C1 segment of cervical spinal cord (tissue), 14 donors: ENCODE data around the gene AKAP13.

Source experiments
- DNase-seq, 14 donors: peaks; one replicate each; lab custom pipeline; 2025; lab: John Stamatoyannopoulos, UW

Gene AKAP13

GRCh38 chr15:85766001-85766831 lies 385.8 kb downstream of the AKAP13 start:
- peak in 6 of 14 donors; percentile 18 to 71 (median 26) for DNase-seq

DNA sequence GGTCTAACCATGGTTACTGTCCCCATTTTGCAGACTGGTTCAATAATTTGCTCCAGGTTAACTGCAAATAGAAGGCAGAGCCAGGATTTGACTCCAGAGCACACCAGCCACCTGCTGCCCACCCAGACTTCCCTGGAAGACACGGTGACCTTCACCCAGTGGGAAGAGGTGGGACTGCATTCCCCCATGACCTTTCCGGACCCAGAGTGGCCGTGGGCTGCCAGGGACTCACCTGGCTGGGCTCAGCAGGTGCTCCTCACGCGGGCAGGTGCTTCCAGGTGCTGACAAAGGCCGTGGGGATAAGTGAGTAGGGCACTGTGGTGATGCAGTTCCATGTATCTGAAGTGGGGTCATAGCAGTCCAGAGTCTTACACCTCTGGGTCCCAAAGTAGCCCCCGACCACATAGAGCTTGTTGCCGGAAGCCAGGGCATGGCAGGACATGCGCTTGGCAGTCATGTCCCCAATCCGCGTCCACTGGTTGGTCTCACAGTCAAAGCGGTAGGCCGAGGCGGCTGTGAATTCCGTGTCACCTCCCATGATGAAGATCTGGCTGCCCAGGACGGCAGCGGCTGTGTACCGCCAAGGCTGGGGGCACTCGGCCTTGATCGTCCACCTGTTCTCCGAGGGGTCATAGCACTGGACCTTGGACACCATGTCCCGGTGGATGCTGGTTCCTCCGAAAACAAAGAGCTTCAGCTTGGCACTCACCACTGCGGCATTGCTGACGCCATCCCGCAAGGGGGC lies 387.6 kb downstream of the AKAP13 start:
- no peak for DNase-seq

DNA sequence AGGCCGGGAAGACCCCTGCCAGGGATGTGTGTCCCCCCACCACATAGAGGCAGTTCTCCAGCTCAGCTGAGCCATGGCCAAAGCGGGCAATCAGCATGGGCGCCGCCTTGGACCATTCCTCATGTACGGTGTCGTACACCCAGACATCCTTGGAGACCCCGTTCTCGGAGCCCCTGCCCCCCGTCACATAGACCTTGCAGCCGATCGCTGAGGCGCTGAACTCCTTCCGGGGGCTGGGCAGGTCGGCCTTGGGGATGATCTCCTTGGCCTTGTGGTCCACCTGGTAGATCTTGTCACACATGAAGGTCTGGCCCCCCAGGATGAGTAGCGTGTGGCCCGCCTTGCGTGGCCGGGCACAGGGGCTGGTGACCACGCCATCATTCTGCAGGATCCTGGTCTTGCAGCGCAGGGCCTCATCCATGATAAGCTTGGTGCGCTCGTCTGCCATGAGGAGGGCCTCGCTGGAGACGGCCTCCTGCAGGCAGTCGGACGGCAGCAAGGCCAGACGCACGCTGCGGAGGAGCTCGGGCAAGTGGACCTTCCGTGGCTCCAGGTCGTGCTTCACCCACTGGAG lies 388.3 kb downstream of the AKAP13 start:
- DNase-seq, result no peak

- DNase-seq, result no peak
These were observed 388.9 kb downstream of the AKAP13 start for GRCh38 chr15:85769182-85769900.

DNA sequence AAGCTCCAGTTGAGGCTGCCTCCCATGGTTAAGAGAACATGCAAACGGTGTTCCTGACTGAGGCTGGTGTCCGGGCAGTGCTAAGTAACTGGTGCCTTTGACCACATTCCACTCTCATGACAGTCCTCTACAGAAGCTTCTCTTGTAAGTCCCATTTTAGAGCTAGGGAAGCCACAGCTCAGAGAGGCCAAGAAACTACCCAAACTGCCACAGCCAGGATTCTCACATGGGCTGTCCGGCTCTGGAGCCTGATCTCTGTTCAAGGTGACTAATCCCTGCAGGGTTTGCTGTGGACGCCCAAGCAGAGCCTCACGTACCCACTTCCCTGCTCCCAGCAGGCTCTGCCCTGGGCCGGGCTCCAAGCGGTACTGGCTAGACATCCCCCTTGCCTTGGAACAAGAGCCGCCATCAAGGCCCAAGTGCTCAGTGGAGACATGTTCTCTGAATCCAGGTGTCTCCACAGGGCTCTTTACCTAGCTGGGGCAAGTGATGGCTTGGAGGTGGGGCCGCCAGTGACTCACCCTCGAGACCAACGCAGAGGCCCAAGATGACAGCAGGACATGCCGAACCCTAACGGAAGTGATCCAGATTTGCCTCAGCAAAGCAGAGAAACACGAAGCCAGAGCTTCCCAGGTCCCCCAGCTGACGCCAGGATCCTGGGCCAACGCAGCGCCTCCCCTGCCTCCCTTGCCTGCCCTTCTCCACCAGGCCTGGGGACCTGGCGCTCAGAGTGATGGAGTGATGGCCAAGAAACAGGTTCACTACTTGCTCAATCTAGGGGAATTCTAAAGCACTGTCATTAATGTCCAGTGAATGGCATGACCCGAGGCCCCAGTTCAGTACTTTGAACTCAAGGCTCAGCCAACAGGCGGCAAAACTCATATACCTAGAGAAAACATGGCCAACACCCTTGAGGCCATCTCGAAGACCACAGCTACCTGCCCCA lies 390.0 kb downstream of the AKAP13 start:
- no peak for DNase-seq

- DNase-seq, result no peak
These were observed 390.9 kb downstream of the AKAP13 start for GRCh38 chr15:85771271-85771670.

DNA sequence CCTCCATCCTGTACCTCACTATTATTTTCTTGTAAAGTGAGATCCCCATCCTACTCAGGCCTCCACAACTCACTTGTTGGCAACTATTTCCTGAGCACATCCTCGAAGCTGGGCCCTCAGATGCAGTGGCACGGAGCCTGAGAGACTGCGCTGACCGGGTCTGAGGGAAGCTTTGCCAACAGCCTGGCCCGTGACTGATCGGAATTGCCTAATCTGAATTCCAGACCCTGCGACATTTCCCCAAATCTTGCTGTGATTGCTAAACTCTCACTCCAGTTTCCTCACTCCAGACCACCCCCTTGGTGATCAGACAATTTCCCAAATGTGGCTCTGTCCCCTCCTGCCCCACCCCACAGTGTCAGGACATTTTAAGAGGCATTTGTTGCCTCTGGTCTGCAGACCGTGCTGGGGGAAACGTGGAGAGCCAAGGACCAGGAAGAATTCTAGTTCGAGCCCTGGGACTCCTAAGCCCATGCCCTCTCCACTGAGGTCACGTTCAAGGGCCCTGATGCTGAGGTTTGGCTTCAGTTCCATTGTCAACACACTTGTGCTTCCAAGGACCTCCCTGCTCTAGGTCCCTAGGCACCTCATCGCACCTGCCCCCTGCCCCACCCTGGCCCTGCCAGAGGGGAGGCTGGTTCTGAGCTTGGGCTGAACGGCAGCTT lies 391.5 kb downstream of the AKAP13 start:
- DNase-seq, result peak in 1 of 14 donors; percentile 40

DNA sequence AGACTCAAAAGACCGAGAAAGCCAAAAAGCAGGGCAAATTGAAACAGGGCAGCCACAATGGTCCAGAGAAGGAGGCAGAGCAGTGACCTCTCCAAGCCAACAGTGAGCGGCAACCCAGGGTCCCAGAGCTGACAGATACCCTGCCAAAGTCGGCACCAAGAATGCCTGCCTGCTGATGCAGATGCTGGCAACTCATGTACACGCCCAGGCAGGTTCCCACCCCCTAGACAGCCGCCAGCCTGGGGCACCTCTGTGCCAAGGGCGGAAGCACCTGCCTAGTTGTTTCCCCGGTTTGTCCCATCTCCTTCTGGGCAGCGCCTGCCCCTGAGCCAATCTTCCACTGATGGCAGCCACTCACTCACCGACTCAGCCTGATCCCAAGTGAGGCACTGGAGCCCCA lies 392.3 kb downstream of the AKAP13 start:
- DNase-seq, result peak in 3 of 14 donors; percentile 8 to 32 (median 11)

DNA sequence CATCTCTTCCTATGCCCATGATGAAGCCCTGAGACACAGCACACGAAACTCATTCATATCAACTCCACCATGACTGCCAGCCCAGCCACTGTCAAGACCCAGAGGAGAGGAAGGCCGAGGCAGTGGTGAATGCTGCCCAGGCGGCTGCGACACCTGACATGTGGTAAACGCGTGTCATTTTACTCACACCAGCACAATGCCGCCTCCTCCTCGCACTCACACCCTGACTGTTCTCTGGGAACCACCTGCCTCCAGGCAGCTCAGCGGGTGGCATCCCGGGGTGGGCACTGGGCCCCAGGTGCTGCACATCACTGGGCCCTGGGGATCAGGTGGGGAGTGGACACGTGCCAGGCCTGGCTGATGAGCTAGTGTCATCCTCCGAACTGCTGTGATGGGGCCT lies 392.8 kb downstream of the AKAP13 start:
- no peak for DNase-seq

DNA sequence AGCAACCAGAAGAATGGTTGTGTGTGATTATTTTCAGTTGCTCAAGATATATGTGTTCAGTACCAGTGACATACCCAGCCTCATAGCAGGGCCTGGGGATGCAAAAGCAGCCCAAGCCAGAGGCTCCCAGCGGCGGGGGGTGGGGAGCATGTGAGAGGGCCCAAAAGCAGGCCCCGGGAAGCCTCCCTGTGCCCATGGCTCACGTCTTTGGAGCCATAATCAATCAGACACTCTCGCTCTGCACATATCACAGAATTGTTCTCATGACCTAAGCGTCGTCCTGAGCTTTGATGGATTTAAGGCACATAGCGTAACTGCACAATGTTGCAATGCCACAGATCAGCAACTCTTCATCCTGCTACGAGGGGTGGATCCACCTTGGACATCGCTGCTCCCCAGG lies 393.6 kb downstream of the AKAP13 start:
- no peak for DNase-seq

DNA sequence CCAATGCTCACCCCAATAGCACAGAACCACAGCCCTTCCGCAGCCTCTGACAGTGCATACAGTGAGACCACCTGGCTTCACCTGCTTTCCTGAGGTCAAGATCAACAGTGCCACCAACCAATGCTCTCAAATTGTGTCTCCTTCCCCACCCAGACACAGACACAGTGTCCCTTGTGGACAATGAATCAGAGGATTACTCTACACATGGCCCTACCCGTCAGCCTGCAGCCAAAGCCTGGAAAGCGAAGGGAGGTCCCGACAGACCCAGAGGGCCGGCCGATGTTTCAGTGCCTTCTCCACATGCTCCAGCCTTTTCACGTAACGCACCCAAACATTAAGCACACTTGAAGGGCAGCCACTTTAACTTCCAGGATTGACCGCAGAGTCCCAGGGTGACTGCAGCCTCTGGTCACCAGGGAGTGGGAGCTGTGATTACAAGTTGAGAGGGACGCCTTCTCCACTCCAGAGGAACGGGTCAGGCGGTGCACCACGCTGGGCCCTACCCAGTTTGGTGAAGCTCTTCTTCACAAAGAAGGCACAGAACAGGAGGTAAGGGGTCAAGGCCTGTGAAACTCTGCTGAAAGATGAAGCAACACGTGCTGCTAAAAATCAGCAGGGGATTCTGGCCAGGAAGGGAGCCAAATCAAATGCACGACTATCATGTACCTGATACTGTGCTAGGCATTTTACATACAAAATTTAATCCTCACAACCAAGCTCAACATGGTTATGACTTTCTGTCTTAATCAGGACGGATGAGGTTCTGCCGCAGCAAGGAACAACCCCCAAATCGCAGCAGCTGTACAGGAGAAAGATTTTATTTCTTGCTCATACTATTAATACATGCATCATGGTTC lies 397.1 kb downstream of the AKAP13 start:
- DNase-seq, result no peak

DNA sequence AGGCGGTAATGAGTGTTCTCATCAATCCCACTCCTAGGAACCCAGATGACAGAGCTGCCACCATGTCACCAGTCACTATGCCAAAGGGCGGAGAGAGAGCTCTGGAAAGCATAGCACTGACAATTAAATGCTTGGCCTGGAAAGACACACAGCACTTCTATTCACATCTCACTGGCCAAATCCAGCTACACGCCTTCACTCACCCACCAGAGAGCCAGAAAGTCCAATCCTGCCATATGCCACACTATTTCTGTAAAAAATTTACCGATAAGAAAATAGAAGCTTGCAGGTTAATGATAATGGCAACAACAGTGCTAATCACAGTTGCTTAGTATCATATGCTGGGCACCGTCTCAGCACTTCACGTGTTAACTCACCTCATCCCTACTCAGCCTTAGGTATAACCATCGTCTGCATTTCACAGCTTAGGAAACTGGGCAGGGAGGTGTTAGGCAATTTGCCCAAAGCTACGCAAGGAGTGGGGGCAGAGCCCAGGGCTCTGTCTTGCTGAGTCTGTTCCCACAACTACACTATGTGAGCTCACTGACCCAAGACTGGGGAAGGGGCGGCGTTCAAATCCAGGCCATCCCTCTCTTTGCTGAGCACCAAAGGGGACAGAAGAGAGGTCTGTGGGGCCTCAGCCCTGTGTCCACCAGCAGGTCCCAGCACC lies 397.8 kb downstream of the AKAP13 start:
- peak in 1 of 14 donors; percentile 35 for DNase-seq

DNA sequence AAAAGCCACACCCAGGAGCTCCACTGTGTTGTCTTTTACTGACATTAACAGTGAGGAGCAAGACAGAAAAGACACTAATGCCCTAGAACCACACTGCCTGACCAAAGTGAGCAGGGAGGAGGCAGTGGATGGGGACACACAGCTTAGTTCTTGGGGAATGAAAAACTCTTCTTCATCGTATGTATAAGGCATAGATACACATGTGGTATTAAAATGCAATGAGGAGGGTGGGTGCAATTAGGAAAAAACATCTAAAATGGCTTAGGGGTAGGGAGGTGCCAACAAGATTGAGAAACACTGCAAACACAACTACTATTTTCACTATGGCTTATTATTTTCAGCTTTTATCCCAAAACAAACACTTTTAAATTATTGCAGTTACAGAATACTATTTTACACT lies 398.8 kb downstream of the AKAP13 start:
- DNase-seq, result no peak

- DNase-seq, result peak in 1 of 14 donors; percentile 23
These were observed 400.0 kb downstream of the AKAP13 start for GRCh38 chr15:85780225-85780985.

DNA sequence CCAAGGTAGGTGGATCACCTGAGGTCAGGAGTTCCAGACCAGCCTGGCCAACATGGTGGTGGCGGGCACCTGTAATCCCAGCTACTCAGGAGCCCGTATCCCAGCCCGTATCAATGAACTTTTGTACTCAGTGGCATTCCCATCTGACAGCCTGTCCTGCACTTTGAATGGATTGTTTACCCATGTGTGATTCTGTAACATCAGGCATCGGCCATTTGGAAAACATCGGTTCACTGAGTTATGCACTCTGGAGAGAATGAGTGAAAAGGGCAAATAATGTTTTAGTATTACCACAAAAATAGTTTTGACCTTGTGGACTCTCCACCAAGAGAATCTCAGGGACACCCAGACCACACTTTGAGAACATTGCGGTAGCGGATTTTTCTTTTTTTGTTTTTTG lies 400.7 kb downstream of the AKAP13 start:
- no peak for DNase-seq

- no peak for DNase-seq
These were observed 401.7 kb downstream of the AKAP13 start for GRCh38 chr15:85782064-85782463.

DNA sequence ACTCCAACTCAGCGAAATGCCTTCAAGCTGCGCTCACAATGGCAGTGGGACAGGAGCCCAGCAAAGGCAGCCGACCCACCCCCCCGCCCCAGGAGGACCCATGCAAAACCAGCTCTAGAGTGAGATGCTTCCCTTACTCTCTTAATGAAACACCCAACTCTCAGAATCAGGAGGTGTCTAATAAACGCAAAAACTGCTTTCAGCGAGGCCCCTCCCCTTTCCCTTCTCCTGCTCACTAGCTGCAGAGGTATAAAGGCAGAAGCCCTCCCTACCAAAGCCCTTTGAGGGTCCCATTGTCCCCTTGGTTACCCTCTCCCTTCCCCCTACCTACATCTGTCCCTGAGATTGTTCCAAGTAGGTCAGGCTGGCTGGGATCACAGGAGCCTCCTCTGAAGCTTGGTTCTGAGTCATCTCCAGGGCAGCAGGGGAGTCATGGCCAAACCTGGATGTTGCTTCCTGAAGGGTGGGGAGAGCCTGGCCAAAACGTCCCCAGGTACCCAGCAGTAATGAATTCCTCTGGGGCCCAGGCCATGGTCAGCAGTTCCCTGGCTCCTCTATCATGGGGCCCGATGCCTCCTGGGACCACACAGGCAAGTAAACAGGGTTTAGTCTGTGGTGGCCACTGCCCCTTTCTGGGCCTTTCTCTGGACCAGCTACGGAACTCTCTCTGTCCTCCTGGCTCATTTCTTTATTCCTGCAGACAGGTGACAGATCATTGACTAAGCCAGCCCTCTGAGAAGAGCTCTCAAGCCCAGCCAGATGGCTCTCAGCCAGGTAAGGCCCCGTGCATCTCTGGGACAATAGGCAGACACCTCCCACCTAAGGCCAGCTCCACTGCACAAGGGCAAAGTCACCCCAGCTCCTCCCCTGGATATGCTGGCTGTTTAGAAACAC lies 405.7 kb downstream of the AKAP13 start:
- peak in 3 of 14 donors; percentile 18 to 35 (median 29) for DNase-seq
